PFSK-1 (cell line): Measurements from ENCODE around the gene GP2.

Experiments
- FOXP2 ChIP-seq: optimal IDR thresholded peaks from 2 replicates; pipeline ENCODE3; 2011; ENCODE audit warnings: borderline replicate concordance, control low read depth, inconsistent platforms; ENCODE audit not compliant: insufficient read depth; ENCODE audit errors: extremely low read length, extremely low read depth
- POLR2AphosphoS5 ChIP-seq: IDR thresholded peaks from 2 replicates; pipeline ENCODE4 v1.6.1; 2012; ENCODE audit warnings: low read depth, mild to moderate bottlenecking, control low read depth, low read length, moderate library complexity
- SIN3A ChIP-seq: IDR thresholded peaks from 2 replicates; pipeline ENCODE4 v1.6.1; 2012; ENCODE audit warnings: mild to moderate bottlenecking, low read length, moderate library complexity, borderline replicate concordance; ENCODE audit not compliant: insufficient read depth
- TAF1 ChIP-seq: IDR thresholded peaks from 2 replicates; pipeline ENCODE4 v1.6.1; 2012; ENCODE audit warnings: low read length, control low read depth, borderline replicate concordance; ENCODE audit not compliant: insufficient read depth

GRCh38 chr16:20336955-20337354 lies 9.6 kb upstream of the GP2 start:
- TF ChIP-seq FOXP2 (no peak), TAF1 (no peak), POLR2AphosphoS5 (no peak), SIN3A (no peak)
